DMS79 treated with DMSO at 0.1 percent for 48 hours (cell line): Measurements from ENCODE around the gene KCNH2.

ENCODE experiments used
- DNase-seq: peaks from one replicate; lab custom pipeline; 2025; lab: John Stamatoyannopoulos, UW

The KCNH2 gene

DNA sequence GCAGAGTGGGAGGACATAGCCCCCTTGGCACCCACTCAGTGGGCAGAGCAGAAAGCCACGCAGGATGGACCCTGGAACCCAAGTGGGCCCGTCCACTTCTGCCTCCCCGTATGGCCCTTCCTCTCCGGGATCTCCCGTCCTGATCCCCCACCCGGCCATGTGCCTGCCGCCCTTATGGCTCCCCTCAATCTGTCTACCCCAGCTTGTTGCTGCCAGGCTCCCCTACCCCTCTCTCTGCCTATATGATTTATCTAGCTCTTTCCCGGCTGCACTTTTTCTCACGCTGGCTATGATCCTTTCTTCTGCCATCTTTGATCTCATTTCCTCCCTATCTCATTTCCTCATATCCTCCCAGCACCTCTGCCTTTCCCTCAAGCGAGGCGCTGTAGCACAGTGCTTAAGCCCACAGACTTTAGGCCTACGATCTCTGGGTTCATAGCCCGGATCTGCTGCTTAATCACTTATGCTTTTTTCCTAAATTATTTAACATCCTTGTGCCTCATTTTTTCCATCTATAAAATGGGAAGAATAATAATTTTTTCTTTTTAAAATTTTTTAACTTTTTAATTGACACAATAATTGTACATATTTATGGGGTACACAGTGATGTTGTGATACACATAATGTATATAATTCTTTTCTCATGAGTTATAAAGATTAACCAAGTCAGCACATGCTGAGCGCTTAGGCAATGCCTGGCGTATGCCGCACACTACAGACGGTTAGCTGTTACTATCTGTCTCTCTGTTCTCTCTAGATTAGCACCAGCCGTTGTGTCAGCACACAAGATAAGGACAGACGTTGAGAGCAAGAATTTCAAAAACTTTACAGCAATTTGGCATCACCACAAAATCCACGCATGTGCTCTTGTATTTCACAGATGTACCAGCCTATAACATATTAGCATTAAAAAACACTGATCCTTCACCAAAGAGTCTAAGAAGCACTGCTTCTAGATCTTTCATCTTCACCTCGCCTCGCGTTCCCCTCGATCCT is 18.1 kb downstream of the KCNH2 start:
- DNase-seq = no peak

DNA sequence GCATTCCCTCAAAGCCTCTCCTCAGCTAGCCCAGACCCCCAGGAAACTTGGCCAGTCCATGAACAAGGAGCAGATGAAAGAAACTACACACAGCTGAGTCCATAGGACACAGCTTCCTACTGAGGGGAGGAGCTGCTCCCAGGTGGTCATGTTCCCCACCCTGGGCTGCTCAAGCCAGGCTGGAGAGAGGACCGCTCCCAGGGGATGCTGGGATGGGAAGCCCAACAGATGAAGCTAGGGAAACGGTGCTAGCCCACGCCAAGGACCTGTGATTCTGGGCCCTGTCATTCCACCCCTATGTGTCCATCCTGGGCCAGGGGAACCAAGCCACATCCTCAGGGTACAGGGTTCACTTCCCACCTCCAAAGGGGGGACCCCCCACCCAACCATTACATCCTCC is 19.0 kb downstream of the KCNH2 start:
- no peak for DNase-seq

- no peak for DNase-seq
Observed at GRCh38 chr7:150958597-150958996, 19.5 kb downstream of the KCNH2 start.

GRCh38 chr7:150958062-150958552 is 20.0 kb downstream of the KCNH2 start:
- DNase-seq = no peak

GRCh38 chr7:150957133-150958020 is 20.7 kb downstream of the KCNH2 start:
- no peak for DNase-seq

DNA sequence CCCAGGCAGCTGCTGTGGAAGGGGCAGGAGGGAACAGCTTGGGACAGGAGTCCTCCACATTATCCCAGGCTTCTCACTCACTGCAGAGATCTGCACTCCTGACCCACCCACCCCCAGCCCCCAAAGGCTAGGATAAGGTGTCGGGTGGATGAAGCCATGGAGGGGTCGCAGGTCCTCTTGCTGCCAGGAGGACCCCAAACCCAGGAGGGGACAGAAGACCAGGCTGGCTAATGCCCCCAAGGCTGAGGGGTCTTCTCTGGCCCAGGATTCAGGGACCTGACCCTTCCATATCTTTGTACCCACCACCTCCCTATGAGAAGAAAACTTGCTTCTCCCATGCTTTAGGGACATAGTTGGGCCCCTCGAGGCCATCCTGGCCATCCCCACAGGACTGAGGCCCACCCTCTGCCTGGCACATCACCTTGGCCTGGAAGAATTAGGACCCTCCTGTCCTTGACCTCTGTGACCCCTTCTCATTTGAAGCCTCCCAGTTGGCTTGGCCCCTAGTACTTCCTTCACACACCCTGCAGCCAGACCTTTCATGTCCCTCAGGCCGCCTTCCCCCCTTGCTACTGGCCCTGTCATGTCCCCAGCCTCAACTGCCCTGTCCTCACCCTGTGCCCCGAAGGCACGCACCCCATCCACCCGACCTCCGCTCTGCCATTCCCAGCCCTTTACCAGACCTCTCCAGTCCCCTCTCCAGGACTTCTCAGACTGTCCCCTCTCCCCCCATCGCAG is 21.6 kb downstream of the KCNH2 start:
- no peak for DNase-seq

DNA sequence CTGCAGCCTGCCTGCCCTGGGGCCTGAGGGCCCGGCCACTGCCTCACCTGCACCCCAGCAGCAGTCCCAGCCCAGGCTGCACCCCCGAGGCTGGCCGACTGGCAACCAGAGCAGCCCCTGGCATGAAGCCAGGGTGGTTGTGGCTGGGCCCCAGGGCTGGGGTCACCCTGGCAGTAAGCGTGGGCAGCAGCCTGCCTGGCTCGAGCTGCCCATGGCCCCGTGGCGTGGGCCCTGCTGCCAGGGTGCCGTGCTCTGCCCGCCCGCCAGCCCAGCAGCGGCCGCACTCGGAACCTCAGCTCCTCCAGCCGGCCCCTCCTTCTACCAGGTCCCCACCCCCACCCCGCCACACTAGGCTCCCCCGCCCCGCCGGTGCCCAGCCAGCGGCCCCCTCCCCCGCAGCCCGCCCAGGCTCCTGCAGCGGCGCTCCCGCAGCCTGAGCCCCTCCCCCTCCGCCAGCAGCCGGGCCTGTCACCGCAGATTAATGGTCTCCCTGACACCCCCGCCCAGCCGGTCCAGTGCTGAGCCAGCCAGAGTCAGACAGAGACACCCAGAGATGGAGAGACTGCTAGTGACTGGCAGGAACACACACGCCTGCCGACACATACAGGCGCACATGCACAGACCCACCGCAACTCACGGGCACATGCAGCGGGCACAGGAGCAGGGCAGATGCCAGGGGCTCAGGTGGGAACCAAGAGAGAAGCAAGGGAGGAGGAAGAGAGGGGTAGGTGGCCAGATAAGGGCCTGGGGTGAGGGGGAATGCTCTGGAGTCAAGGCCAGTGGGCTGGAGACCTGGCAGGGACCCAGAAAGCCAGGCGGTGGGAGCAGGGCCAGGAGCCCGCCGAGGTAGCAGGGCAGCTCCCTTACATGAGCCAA is 22.4 kb downstream of the KCNH2 start:
- DNase-seq = no peak

DNA sequence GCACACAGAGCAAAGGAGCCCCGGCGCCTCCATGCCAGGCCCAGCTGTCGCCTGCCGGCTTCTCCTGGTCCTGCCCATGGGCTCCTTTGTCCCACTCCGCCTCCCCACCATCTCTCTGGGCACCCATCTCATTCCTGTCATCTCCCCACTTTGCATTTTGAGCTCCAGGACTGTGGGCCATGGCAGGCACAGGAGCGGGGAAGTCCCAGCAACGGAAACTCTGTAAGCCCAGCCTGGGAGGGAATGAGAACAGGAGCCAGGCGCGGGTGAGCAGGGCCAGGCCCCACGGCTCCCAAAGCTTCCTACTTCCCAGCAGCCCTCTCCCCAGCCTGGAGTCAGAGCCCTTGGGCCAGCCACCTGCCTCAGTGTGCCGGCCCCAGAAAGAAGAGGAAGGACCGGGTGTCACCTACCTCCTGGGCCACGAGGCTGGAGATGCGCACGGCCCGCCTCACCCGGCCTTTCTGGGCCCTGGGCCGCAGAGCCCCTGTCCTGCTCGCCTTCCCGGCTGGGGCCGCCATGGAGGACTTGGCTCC is 23.1 kb downstream of the KCNH2 start:
- no peak for DNase-seq

GRCh38 chr7:150954201-150954985 is 23.7 kb downstream of the KCNH2 start:
- DNase-seq = no peak

DNA sequence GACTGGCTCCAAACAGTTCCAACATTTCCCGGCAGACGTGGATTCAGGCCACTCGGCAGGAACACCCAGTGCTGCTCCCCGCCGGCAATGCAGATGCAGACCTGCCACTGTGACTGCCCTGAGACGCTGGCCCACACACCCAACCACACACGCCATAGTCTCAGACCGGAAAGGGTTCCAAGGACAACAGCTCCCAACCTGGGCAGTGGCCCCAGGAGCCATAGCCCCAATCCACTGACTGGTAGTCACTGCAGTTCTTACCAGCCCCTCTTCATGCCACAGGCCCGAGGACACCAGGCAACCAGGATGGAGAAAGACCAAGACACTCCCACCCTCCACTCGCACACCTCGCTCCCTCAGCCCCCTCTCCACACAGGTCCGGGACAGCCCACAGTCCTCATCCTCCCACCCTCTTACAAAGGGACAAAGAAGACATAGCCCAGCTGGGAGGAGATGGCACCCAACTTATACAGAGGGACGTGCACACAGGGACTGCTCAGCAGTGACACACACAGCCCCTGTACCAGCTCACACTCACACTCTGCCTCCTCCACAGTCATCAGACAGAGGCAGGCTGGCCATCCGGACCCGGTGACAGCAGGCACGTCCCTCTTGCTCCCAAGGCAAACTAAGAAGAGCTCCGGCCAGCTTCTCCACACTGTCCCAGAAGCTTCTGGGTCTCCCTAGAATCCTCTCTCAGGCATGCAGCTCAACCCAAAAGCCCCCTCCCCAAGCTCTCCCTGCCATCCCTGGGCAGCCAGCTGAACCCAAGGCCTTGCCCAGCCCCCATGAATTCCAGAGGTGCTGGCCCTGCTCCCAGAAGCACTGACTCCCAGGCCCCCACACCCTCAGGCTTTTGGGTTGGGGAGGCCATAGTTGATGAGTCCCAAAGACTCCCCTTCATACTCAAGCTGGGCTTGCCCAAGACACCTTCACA is 24.8 kb downstream of the KCNH2 start:
- DNase-seq = no peak

- no peak for DNase-seq
Observed at GRCh38 chr7:150952331-150953050, 25.6 kb downstream of the KCNH2 start.

- DNase-seq = no peak
Observed at GRCh38 chr7:150951521-150951920, 26.6 kb downstream of the KCNH2 start.

DNA sequence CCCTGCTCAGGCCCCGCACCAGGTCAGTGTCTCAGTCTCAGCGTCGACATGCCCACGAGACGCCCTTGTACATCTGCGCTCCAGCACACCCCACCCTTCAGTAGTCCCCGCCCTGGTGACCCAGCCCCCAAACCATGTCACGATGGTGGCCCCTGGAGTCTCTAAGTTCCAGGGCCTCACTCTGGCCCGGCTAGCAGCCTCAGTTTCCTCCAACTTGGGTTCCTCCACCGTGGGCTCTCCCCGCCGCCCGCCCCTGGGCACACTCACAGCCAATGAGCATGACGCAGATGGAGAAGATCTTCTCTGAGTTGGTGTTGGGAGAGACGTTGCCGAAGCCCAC is 27.0 kb downstream of the KCNH2 start:
- DNase-seq = no peak

- DNase-seq = no peak
Observed at GRCh38 chr7:150950496-150951180, 27.5 kb downstream of the KCNH2 start.

- DNase-seq = no peak
Observed at GRCh38 chr7:150949971-150950491, 28.1 kb downstream of the KCNH2 start.

DNA sequence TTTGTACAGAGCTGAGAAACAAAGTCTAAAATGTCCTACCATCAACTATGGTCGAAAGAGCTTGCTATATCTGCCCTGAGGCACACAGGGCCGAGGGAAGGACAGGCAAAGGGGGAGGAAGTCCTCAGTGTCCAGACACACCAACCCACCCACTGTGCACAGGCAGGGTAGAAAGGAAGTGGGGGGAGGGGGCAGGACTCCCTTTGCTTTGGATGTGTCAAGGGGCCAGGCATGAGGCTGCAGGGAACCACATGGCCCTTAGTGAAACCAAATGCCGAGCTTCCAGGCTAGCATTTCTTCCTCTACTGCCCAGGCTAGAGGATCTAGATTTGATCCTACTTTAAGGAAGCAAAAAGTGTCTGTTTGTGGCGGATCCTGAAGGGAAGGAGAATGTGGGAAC is 28.6 kb downstream of the KCNH2 start:
- DNase-seq = no peak

- no peak for DNase-seq
Observed at GRCh38 chr7:150948791-150949251, 29.3 kb downstream of the KCNH2 start.
